ENCODE measurements around the gene PAFAH2.

Gene PAFAH2

DNA sequence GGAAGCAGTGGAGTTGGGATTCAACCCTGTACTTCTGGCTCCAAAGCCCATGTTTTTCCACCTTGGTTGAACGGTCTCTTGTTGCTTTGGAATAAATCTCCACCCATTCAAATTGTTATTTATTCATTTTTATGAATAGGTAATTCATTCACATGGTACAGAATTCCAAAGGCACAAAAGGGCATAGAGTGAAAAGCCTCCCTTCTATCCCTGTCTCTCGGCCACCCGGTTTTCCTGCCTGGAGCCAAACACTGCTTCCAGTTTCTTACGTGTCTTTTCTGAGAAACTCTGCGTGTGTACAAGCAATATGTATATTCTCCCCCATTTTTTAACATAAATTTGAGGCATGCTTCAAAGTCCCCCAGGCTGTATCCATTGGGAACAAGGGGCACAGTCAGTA lies 27.7 kb upstream of the PAFAH2 start:
- H3K36me3 ChIP-seq (ENCODE audit: control insufficient read depth in 2 of 2, insufficient read depth in 1 of 2, low read length in 2 of 2), result no peaks in the 10 kb centered on the region
- ChIA-PET POLR2A (interaction anchor here (0.7 kb wide), 1 partner anchor 350 kb away, joined by 6 read pairs; no protein-coding TSS in a partner anchor), CTCF (interaction anchor here (1.2 kb wide), 1 partner anchor 11 kb away, joined by 6 read pairs; no protein-coding TSS in a partner anchor)
- no peaks in the 10 kb centered on the region for H3K9me3 ChIP-seq (ENCODE audit: control insufficient read depth, insufficient read depth, low read depth, low read length)
- H3K27ac ChIP-seq (ENCODE audit: extremely low read depth, low read depth, low read length), result no peak overlapping the region
- TF ChIP-seq ZBTB7A (tag by site-specific recombination; IDR thresholded peaks at IDR 0.05; ENCODE audit: low read depth), result no peak
- no peak for TF ChIP-seq ZNF791 (tag by site-specific recombination; IDR thresholded peaks at IDR 0.05)
- no peak for TF ChIP-seq ZNF366 (tag by site-specific recombination; conservative IDR thresholded peaks at IDR 0.05)
- TF ChIP-seq ZNF707 (tag by site-specific recombination; IDR thresholded peaks at IDR 0.05), result no peak
- TF ChIP-seq, protein P1, sequence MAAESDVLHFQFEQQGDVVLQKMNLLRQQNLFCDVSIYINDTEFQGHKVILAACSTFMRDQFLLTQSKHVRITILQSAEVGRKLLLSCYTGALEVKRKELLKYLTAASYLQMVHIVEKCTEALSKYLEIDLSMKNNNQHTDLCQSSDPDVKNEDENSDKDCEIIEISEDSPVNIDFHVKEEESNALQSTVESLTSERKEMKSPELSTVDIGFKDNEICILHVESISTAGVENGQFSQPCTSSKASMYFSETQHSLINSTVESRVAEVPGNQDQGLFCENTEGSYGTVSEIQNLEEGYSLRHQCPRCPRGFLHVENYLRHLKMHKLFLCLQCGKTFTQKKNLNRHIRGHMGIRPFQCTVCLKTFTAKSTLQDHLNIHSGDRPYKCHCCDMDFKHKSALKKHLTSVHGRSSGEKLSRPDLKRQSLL (tag by site-specific recombination; IDR thresholded peaks at IDR 0.05), result no peak
- TF ChIP-seq ZNF433 (tag by site-specific recombination; IDR thresholded peaks at IDR 0.05; ENCODE audit: low read depth), result no peak
- no peak for TF ChIP-seq REPIN1 (tag by site-specific recombination; IDR thresholded peaks at IDR 0.05; ENCODE audit: low read depth)
- TF ChIP-seq EGR2 (tag by site-specific recombination; IDR thresholded peaks at IDR 0.05; ENCODE audit: low read depth), result no peak
- no peak for TF ChIP-seq ZNF211 (tag by site-specific recombination; IDR thresholded peaks at IDR 0.05; ENCODE audit: low read depth)
- no peak for TF ChIP-seq ZNF624 (tag by site-specific recombination; IDR thresholded peaks at IDR 0.05)
- TF ChIP-seq, protein P2, sequence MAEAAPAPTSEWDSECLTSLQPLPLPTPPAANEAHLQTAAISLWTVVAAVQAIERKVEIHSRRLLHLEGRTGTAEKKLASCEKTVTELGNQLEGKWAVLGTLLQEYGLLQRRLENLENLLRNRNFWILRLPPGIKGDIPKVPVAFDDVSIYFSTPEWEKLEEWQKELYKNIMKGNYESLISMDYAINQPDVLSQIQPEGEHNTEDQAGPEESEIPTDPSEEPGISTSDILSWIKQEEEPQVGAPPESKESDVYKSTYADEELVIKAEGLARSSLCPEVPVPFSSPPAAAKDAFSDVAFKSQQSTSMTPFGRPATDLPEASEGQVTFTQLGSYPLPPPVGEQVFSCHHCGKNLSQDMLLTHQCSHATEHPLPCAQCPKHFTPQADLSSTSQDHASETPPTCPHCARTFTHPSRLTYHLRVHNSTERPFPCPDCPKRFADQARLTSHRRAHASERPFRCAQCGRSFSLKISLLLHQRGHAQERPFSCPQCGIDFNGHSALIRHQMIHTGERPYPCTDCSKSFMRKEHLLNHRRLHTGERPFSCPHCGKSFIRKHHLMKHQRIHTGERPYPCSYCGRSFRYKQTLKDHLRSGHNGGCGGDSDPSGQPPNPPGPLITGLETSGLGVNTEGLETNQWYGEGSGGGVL (tag by site-specific recombination; IDR thresholded peaks at IDR 0.05), result no peak
- no peak for TF ChIP-seq ZNF558 (tag by site-specific recombination; IDR thresholded peaks at IDR 0.05)
- TF ChIP-seq GLIS2 (tag by site-specific recombination; IDR thresholded peaks at IDR 0.05), result no peak
- TF ChIP-seq ZNF658 (tag by site-specific recombination; IDR thresholded peaks at IDR 0.05), result no peak
- no peak for TF ChIP-seq ZNF416 (tag by site-specific recombination; IDR thresholded peaks at IDR 0.05)
- TF ChIP-seq, protein P3, sequence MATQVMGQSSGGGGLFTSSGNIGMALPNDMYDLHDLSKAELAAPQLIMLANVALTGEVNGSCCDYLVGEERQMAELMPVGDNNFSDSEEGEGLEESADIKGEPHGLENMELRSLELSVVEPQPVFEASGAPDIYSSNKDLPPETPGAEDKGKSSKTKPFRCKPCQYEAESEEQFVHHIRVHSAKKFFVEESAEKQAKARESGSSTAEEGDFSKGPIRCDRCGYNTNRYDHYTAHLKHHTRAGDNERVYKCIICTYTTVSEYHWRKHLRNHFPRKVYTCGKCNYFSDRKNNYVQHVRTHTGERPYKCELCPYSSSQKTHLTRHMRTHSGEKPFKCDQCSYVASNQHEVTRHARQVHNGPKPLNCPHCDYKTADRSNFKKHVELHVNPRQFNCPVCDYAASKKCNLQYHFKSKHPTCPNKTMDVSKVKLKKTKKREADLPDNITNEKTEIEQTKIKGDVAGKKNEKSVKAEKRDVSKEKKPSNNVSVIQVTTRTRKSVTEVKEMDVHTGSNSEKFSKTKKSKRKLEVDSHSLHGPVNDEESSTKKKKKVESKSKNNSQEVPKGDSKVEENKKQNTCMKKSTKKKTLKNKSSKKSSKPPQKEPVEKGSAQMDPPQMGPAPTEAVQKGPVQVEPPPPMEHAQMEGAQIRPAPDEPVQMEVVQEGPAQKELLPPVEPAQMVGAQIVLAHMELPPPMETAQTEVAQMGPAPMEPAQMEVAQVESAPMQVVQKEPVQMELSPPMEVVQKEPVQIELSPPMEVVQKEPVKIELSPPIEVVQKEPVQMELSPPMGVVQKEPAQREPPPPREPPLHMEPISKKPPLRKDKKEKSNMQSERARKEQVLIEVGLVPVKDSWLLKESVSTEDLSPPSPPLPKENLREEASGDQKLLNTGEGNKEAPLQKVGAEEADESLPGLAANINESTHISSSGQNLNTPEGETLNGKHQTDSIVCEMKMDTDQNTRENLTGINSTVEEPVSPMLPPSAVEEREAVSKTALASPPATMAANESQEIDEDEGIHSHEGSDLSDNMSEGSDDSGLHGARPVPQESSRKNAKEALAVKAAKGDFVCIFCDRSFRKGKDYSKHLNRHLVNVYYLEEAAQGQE (tag by site-specific recombination; IDR thresholded peaks at IDR 0.05), result no peak
- TF ChIP-seq ZFP3 (tag by site-specific recombination; IDR thresholded peaks at IDR 0.05; ENCODE audit: low read depth), result no peak
- H3K4me1 ChIP-seq (ENCODE audit: control insufficient read depth, insufficient read depth, low read length), result no peaks in the 10 kb centered on the region
- no peak overlapping the region for H3K4me3 ChIP-seq (ENCODE audit: low read depth, low read length)

DNA sequence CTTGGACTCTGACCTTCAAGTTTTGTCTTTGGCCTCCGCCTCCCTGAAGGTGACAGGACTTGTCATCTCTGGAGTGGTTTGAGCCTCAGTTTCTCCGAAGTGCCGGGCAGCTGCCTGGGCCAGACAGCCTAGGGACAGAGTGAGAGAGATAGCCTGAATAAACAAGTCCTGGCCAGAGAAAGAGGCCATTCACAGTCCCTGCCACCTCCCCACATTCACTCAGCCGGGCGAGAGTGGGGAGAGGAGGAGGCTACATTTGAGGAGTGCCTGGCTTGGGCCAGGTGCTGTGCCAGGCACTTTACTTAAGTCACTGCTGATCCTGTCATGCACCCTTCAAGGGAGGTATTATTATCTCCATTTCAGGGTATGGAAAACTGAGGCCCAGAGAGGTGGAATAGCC lies 27.2 kb upstream of the PAFAH2 start:
- TF ChIP-seq ZNF341 (tag by site-specific recombination; IDR thresholded peaks at IDR 0.05; ENCODE audit: low read depth) (peak; percentile 30; the same call in 1 of the 2 replicates), ZNF239 (tag by site-specific recombination; IDR thresholded peaks at IDR 0.05) (no peak)
- TF ChIP-seq, protein P4, sequence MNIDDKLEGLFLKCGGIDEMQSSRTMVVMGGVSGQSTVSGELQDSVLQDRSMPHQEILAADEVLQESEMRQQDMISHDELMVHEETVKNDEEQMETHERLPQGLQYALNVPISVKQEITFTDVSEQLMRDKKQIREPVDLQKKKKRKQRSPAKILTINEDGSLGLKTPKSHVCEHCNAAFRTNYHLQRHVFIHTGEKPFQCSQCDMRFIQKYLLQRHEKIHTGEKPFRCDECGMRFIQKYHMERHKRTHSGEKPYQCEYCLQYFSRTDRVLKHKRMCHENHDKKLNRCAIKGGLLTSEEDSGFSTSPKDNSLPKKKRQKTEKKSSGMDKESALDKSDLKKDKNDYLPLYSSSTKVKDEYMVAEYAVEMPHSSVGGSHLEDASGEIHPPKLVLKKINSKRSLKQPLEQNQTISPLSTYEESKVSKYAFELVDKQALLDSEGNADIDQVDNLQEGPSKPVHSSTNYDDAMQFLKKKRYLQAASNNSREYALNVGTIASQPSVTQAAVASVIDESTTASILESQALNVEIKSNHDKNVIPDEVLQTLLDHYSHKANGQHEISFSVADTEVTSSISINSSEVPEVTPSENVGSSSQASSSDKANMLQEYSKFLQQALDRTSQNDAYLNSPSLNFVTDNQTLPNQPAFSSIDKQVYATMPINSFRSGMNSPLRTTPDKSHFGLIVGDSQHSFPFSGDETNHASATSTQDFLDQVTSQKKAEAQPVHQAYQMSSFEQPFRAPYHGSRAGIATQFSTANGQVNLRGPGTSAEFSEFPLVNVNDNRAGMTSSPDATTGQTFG (tag by site-specific recombination; IDR thresholded peaks at IDR 0.05; ENCODE audit: borderline replicate concordance), result no peak
- H3K36me3 ChIP-seq (ENCODE audit: control insufficient read depth in 2 of 2, insufficient read depth in 1 of 2, low read length in 2 of 2), result no peaks in the 10 kb centered on the region
- ChIA-PET CTCF (interaction anchor here (0.6 to 1.0 kb wide), 2 partner anchors 11 to 504 kb away, joined by 3 read pairs; no protein-coding TSS in a partner anchor), POLR2A (no interaction called here)
- H3K4me1 ChIP-seq (ENCODE audit: control insufficient read depth, insufficient read depth, low read length), result no peaks in the 10 kb centered on the region
- H3K9me3 ChIP-seq (ENCODE audit: control insufficient read depth, insufficient read depth, low read depth, low read length), result no peaks in the 10 kb centered on the region
- no peak overlapping the region for H3K27ac ChIP-seq (ENCODE audit: extremely low read depth, low read depth, low read length)
- H3K4me3 ChIP-seq (ENCODE audit: low read depth, low read length), result no peak overlapping the region
